ENCODE results near the gene TINCR.

The TINCR gene

GRCh38 chr19:5588906-5589676 is 21.3 kb upstream of the TINCR start:
- DNase-seq (ENCODE audit: low read depth) = no peak

- no peak for DNase-seq (ENCODE audit: low read depth)
Observed at GRCh38 chr19:5588441-5588840, 20.7 kb upstream of the TINCR start.

- DNase-seq (ENCODE audit: low read depth) = no peak
Observed at GRCh38 chr19:5587661-5588060, 19.9 kb upstream of the TINCR start.

GRCh38 chr19:5587071-5587455 is 19.3 kb upstream of the TINCR start:
- DNase-seq (ENCODE audit: low read depth) = no peak

DNA sequence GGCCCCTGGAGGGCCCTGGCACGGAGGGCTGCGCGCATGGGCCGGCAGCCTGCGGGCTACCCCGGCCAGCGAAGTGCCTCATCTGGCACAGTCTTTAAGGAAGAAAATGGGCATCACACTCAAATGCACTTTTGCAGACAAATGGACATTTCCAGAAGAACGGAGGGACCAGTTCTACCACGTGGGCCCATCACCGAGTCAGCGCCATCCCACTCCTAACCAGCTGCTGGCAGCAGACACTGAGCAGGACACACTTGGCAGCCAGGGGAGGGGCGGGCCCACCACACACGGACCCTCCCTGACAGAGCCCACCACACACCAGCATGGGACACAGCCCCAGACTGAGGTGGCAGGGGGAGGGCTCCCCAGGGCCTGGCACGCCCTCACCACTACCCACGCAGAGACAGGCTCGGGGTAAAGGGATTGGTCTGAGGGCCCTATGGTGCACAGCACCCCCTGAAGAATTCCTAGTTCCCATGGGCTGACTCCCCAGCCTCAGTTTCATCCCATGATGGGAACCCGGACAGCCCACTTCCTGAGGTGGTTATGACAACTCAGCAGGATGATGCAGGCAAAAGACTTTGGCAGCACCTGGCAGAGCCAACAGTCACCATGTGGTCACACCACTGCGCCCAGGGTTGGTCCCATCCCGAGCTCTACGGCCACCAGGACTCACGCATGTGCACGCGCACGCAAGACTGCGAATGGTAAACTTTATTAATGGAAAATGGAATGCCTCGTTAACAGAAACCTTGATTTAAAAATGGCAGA is 18.7 kb upstream of the TINCR start:
- DNase-seq (ENCODE audit: low read depth) = no peak

DNA sequence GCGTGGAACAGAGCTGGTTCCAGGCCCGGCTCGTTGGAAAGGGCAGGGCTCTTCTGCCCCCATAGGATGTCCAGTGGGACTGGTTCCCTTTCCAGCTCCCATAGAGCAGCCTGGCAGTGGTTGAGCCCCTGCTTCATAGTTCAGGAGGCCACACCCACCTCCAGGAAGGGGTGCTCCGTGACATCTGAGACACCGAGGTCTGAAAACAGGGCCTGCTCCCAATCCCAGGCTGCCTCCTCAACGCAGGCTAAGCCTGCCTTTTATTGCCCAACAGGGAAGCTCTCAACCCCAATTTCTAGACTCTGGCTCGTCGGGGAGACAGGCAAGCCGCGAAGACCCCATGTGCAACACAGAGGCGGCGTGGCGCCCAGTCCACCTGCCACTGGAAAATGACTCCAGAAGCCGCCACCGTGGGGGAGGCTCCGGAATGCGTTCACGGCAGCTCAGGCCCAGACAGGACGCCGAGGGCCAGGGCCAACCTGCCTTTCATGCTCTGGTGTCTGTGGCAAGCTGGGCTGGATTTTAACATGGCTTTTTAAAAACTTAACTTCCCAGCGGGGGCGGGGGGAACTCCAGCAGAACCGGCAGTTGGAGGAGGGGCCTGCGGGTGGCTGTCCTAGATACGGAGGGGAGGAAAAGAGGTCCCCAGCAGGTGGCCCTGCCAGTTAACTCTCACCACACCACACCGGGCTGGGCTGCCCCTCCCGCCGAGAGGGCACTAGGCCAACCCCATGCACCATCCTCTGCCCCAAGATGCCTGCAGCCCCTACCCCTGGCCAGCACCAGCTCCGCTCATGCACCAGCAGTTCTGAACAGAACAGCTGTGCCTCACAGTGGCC is 17.9 kb upstream of the TINCR start:
- peak; percentile 7 for DNase-seq (ENCODE audit: low read depth)

DNA sequence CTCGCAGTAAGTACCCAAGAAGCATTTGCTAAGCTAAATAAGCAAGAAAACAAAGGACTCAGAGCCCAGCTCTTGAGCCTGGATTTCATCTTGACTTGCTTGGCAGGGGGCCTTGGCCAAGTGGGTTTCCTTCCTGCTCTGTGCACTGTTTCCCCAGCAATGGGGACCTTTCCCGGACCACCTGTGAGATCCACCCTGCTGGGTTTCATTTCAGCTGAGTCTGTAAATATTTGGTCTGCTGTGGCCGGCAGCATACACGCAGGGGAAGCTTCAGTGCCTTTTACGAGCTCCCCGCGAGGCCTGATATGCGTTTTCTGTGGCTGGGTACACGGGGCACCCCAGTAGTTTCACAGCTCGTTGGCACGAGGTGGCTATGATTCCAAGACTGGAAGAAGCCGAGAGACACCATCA is 12.4 kb upstream of the TINCR start:
- no peak for DNase-seq (ENCODE audit: low read depth)

DNA sequence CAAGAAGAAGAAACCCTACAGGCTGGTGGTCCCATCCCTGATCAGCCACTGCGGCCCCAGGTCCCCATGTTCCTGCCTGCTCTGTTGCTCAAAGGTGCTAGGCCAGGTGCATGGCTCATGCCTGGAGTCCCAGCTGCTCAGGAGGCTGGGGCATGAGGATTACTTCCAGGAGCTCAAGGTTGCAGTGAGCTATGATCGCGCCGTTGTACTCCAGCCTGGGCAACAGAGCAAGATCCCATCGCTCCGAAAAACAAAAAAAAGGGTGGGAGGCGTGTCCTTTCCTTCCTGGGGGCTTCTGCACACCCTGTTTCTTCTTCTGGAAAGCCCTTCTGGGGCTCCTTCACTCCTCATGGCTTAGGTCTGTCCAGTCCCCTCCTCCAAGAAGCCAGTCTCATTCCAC is 11.9 kb upstream of the TINCR start:
- DNase-seq (ENCODE audit: low read depth) = no peak

DNA sequence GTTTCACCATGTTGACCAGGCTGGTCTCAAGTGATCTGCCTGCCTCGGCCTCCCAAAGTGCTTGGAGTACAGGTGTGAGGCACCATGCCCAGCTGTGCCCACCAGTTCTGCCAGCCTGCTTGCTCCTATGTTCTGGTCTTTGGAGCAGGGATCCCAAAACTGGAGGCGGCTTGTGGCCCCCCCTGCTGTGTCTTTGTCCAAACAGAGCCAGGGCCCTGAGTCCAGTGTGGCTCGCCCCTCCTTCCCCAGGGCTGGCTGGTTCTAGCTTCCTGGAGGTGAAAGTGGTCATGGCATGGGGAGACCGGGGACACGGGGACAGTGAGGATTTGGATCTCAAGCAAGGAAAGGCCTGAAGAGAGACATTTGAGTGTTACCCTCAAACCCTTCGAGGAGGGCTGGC is 11.5 kb upstream of the TINCR start:
- DNase-seq (ENCODE audit: low read depth) = no peak

GRCh38 chr19:5578097-5578846 is 10.5 kb upstream of the TINCR start:
- peak; percentile 53 for DNase-seq (ENCODE audit: low read depth)

DNA sequence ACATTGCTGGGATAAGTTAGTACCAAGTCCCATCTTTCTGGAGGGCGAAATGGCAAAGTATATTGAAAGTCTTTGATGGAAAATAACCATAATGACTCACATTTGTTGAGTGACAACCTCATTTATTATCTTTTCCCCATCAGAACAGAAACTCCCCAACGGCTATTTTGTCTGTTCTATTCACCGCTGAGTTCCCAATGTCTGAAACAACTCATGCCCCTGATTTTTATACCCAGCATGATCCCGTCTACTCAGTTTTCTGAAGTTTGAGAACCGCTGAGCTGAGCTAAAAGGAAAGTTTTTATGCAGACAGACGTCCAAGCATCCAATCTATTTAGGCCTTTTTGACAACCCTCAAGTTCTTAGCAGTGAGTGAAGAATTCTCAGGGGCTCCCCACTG is 7.8 kb upstream of the TINCR start:
- DNase-seq (ENCODE audit: low read depth) = no peak

GRCh38 chr19:5572556-5573286 is 5.0 kb upstream of the TINCR start:
- DNase-seq (ENCODE audit: low read depth) = no peak

GRCh38 chr19:5571777-5572176 is 4.0 kb upstream of the TINCR start:
- DNase-seq (ENCODE audit: low read depth) = no peak

DNA sequence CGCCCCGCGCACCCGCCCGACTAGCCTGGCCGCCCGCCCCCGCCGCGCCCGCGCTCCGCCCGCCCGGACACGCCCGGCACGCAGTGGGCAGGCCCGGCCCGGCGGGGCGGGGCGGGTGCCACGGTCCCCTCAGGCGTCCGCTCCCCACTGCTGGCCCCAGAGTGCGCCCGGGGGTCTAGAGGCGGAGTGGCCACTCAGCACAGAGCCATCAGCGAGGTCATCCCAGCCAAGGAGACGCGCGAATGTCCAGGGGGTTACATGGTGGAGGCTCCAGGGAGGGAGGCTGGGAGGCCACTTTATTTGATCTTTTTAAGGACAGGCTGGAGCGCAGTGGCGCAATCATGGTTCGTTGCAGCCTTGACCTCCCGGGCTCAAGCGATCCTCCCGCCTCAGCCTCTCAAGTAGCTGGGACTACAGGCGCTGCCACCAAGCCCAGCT is 236 bp upstream of the TINCR start:
- no peak for DNase-seq (ENCODE audit: low read depth)

DNA sequence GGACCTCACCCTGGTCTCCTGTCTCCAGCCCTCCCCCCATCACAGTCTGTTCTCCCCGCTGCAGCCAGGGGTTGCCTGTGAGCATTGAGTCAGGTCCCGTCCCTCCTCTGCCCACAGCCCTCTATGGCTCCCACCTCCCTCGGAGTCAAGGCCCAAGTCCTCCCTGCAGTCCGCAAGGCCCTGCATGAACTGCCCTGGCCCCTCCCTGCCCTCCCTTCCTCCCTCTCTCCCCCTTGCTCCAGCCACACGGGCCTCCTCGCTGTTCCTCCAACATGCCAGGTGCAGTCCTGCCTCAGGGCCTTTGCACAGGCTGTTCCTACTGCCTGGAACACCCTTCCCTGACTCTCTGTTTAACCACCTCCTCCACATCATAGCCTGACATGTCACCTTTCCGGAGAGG is 2.8 kb downstream of the TINCR start:
- DNase-seq (ENCODE audit: low read depth) = no peak

GRCh38 chr19:5563935-5564612 is 3.7 kb downstream of the TINCR start:
- no peak for DNase-seq (ENCODE audit: low read depth)

DNA sequence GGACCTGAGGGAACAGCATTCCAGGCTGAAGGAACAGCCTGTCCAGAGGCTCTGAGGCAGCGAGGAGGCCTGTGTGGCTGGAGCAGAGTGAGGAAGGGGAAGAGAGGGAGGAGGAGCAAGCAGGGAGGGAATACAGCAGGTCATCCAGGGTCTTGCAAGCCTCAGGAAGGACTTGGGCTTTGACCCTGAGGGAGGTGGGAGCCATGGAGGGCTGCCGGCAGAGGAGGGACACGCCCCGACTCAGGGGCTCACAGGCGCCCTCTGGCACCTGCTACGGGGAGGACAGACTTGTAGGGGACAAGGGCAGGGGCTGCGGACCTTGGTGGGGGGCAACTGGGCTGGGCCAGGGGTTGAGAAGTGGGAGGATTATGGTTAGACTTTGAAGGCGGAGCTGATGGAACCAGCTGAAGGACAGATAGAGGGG is 4.7 kb downstream of the TINCR start:
- DNase-seq (ENCODE audit: low read depth) = no peak

GRCh38 chr19:5562280-5562679 is 5.5 kb downstream of the TINCR start:
- DNase-seq (ENCODE audit: low read depth) = no peak

DNA sequence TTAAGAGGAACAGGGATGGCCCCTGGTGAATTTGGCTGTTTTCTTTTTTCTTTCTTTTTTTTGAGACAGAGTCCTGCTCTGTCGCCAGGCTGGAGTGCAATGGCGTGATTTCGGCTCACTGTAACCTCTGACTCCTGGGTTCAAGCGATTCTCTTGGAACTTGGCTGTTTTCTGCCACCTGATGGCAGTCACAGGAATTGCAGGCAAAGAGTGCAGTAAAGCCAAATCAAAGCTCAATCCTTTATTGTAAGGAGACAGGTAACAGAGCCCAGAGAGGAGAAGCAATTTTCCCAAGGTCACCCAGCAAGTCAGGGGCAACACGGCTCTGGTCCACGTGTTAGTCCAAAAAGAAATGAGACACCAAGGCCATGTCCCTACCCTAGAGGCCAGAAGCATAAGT is 6.2 kb downstream of the TINCR start:
- no peak for DNase-seq (ENCODE audit: low read depth)

GRCh38 chr19:5560156-5560555 is 7.6 kb downstream of the TINCR start:
- no peak for DNase-seq (ENCODE audit: low read depth)

DNA sequence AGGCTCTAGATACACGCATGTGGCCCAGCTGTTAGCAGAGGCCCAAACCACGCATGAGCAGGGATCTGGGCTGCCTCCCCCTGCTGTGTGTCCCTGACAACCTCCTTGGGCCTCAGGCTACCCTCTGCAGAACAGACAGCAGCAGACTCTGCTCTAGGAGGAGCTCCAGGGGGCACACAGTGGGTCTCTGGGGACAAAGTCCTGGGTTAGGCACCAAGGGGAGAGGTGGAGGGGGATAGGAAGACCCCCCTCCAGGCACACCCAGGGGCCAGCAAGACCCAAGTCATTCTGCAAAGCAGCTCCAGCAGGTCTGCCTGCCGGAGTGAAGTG is 8.0 kb downstream of the TINCR start:
- no peak for DNase-seq (ENCODE audit: low read depth)

Measured in stimulated activated CD8-positive, alpha-beta memory T cell treated with anti-CD3 and anti-CD28 coated beads, Interleukin-12 subunit alpha, Interleukin-12 subunit beta, amount 100 ng/mL, for 1 hour (primary cell).